Gastrocnemius medialis (tissue), 4 donors: ENCODE results near the gene COL27A1. TPM values are rescaled to one million over a fixed set of nuclear protein-coding genes. Genes with fewer than 3 reads are reported as not detected.
A peak's percentile ranks its signal among the peaks of the same experiment; 100 is the strongest.

Experiments
- ATAC-seq, 2 donors: fragments of 150-250 bp; one replicate each; pipeline ENCODE4 v1.9.1; 2016
- DNase-seq, 2 donors: peaks; one replicate each; pipeline ENCODE4 v3.0.0-alpha.2; 2019
- H3K27ac ChIP-seq, 4 donors: fragments of 200-600 bp; sonication (generic); 1 replicate in 1 of 4; 2 replicates in 3 of 4; pipeline ENCODE4 v1.5.1; 2016 to 2018; ENCODE audit warnings: mild to moderate bottlenecking in 2 of 4, moderate library complexity in 1 of 4
- H3K27me3 ChIP-seq, 3 donors: fragments of 200-600 bp; sonication (generic) in 2 of 3; 1 replicate in 1 of 3; 2 replicates in 2 of 3; pipeline versions ENCODE4 v1.5.1 to v1.6.0; 2016 to 2019; ENCODE audit warnings: mild to moderate bottlenecking in 1 of 3, moderate library complexity in 1 of 3
- H3K36me3 ChIP-seq, 2 donors: fragments of 200-600 bp; sonication (generic) in 1 of 2; one replicate each; pipeline ENCODE4 v1.5.1; 2017 to 2018
- H3K4me1 ChIP-seq, 2 donors: fragments of 200-600 bp; sonication (generic) in 1 of 2; one replicate each; pipeline ENCODE4 v1.5.1; 2016 to 2017; ENCODE audit warnings: mild to moderate bottlenecking in 2 of 2
- H3K4me3 ChIP-seq, 4 donors: fragments of 200-600 bp; sonication (generic) in 3 of 4; 1 replicate in 1 of 4; 2 replicates in 3 of 4; pipeline ENCODE4 v1.5.1; 2016 to 2019; ENCODE audit warnings: mild to moderate bottlenecking in 2 of 4
- H3K9me3 ChIP-seq, 3 donors: fragments of 200-600 bp; sonication (generic) in 2 of 3; 1 replicate in 1 of 3; 2 replicates in 2 of 3; pipeline ENCODE4 v1.5.1; 2016 to 2019
- CTCF ChIP-seq, 5 experiments: fragments of 450-650 bp in 3 of 5; fragments of 200-600 bp in 2 of 5; sonication (generic) in 2 of 5; IDR thresholded peaks in 4 of 5; conservative IDR thresholded peaks in 1 of 5; 1 replicate in 4 of 5; 2 replicates in 1 of 5; pipeline ENCODE4 v1.5.1; 2016 to 2019; ENCODE audit warnings: antibody characterized with exemption in 5 of 5, mild to moderate bottlenecking in 3 of 5, moderate library complexity in 3 of 5
- POLR2A ChIP-seq, 2 donors: fragments of 450-650 bp; IDR thresholded peaks; one replicate each; pipeline ENCODE4 v1.6.1; 2017; ENCODE audit warnings: antibody characterized with exemption in 2 of 2, mild to moderate bottlenecking in 2 of 2, moderate library complexity in 2 of 2
- in situ Hi-C, 4 donors: fragments of 200-750 bp; cut with MboI; loops; one replicate each; pipeline versions ENCODE4 v1.15.0 to v1.8.0; 2017; ENCODE audit warnings: low sequenced_read_pairs in 4 of 4
- intact Hi-C: fragments of 100-400 bp; cut with DNase I; formaldehyde crosslinking; loops from one replicate; pipeline ENCODE4 v1.15.1; 2023; ENCODE audit warnings: low total_unique reads
- total RNA-seq, 4 donors: library from RNA; depleted of rRNA; stranded (reverse); fragments of >200 nt; gene quantifications; one replicate each; pipeline versions ENCODE4 v1.1.0 to v1.2.3, GENCODE V29; 2016

The COL27A1 gene
- total RNA-seq, 4 donors from 2014 or later: 0.42 to 1.4 (median 0.95) TPM

DNA sequence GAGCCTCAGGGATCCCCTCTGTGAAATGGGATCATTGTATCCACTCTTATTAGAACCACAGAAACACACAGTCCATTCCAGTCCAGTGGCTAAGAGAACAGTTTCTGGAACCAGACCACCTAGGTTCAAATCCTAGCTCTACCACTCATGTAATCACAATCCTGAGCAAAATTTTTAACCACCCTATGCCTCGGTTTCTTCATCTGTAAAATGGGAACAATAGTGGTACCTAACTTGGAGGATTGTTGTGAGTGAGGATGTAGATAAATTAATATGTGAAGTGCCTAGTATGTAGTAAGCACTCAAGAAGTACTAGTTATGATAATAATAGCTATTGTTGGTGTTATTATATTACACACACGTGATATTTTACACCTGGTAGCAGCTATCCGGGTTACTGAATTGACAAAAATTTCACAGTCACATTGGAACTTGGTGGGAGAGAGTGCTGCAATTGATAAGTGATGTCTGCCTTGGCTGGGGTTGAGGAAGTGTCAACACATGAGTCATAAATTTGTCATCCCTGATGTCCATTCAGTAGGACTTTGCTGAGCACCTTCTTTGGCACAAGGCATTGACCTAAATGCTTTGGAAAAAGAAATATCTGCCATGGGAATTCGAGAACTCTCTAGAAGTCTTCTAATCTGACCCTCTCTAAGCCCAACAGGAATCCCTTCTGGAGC, 68.4 kb downstream of the COL27A1 start:
- no peak for TF ChIP-seq CTCF (IDR thresholded peaks at IDR 0.05 in 4 of 5, conservative IDR thresholded peaks at IDR 0.05 in 1 of 5)
- no peak for TF ChIP-seq POLR2A (IDR thresholded peaks at IDR 0.05)
- peak; percentile 75 to 77 for ATAC-seq
- Histone ChIP-seq H3K4me1 (peaks cover 5 to 13% of the 10 kb centered on the region in 2 donors), H3K9me3 (no peaks in the 10 kb centered on the region), H3K27ac (peak overlapping the region in 2 of 4 donors; percentile 7 to 16), H3K27me3 (no peaks in the 10 kb centered on the region), H3K4me3 (no peak overlapping the region), H3K36me3 (no peaks in the 10 kb centered on the region)
- no peak for DNase-seq
- in situ Hi-C loops: no loop called here
- intact Hi-C loops: no loop called here

DNA sequence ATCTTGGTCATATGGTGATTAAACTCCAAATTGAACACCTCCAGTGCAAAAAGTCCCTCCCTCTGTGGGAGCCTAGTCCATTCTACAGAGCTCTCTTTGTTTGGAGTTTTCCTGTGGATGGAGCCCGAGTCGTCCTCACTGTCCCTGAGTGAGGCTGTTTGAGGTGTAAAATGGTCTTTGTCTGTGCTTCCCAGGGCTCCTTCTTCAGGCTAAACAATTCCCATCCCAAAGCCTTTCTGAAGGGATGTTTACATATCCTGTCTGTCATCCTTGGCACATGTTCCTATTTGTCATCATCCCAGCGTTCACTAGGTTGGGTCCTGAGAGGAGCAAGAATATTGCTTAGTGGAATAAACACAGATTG, 68.9 kb downstream of the COL27A1 start:
- intact Hi-C loops: no loop called here
- Histone ChIP-seq H3K27me3 (no peaks in the 10 kb centered on the region), H3K27ac (peak overlapping the region in 2 of 4 donors; percentile 7 to 16), H3K4me1 (peaks cover 5 to 13% of the 10 kb centered on the region in 2 donors), H3K4me3 (no peak overlapping the region), H3K9me3 (no peaks in the 10 kb centered on the region), H3K36me3 (no peaks in the 10 kb centered on the region)
- TF ChIP-seq POLR2A (IDR thresholded peaks at IDR 0.05): no peak
- no peak for TF ChIP-seq CTCF (IDR thresholded peaks at IDR 0.05 in 4 of 5, conservative IDR thresholded peaks at IDR 0.05 in 1 of 5)
- in situ Hi-C loops: no loop called here
- no peak for DNase-seq
- ATAC-seq: peak in 1 of 2 donors; percentile 38

DNA sequence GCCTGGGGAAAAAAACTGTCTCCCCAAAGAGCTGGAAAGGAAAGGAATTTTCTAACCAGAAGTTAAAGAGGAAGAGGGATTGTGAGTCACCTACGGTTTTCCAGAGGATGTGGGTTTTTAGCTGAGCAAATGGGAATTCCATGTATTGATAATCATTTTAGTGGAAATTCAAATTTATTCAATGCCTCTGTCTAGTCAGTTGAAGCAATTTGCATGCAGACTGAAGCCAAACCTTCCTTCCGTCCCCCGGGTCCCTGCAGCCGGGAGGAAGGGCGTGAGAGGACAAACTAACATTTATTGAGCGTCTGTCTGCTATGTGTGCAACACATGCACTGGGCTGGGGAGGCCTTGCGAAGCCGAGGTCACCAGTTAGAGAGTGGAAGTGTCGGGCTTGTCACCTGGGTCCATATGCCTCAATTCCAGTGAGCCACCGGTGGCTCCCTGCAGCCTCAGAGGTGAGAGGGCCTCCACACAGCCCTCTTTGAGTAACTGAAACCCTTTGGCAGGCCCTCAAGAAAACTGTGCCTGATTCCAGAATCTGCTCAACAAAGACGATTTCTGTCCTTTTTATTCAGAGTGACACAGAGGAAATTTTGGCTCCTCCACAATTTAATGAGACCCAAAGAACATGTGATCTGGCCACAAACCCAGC, 70.3 kb downstream of the COL27A1 start:
- ATAC-seq: no peak
- Histone ChIP-seq H3K9me3 (no peaks in the 10 kb centered on the region), H3K4me3 (no peak overlapping the region), H3K27ac (no peak overlapping the region), H3K36me3 (no peaks in the 10 kb centered on the region), H3K27me3 (no peaks in the 10 kb centered on the region), H3K4me1 (peaks cover 5 to 13% of the 10 kb centered on the region in 2 donors)
- TF ChIP-seq CTCF (IDR thresholded peaks at IDR 0.05 in 4 of 5, conservative IDR thresholded peaks at IDR 0.05 in 1 of 5) (no peak), POLR2A (IDR thresholded peaks at IDR 0.05) (no peak)
- in situ Hi-C loops (no loop called here), intact Hi-C loops (no loop called here)
- DNase-seq: no peak

- Histone ChIP-seq H3K4me1 (peaks cover 5 to 13% of the 10 kb centered on the region in 2 donors), H3K9me3 (no peaks in the 10 kb centered on the region)
- intact Hi-C loops: no loop called here
These were observed 71.1 kb downstream of the COL27A1 start for GRCh38 chr9:114226246-114227055.

More at GRCh38 chr9:114226246-114227055, 71.1 kb downstream of the COL27A1 start:
- in situ Hi-C loops: no loop called here
- Histone ChIP-seq H3K4me3 (no peak overlapping the region), H3K27ac (no peak overlapping the region), H3K36me3 (no peaks in the 10 kb centered on the region), H3K27me3 (no peaks in the 10 kb centered on the region)
- no peak for ATAC-seq
- TF ChIP-seq CTCF (IDR thresholded peaks at IDR 0.05 in 4 of 5, conservative IDR thresholded peaks at IDR 0.05 in 1 of 5) (no peak), POLR2A (IDR thresholded peaks at IDR 0.05) (no peak)
- no peak for DNase-seq
